Prostate gland (tissue), 2 donors: ENCODE results near the gene SAMD4A.

Experiments used
- POLR2A ChIP-seq: fragments of 450-650 bp; IDR thresholded peaks from one replicate; pipeline ENCODE4 v1.6.1; 2016; ENCODE audit warnings: antibody characterized with exemption, mild to moderate bottlenecking
- TF ChIP-seq, protein P1 (sequence below), 4 experiments: fragments of 200-600 bp in 2 of 4; fragments of 450-650 bp in 2 of 4; sonication (generic) in 2 of 4; IDR thresholded peaks; 1 replicate in 3 of 4; 2 replicates in 1 of 4; pipeline ENCODE4 v1.5.1; 2016 to 2019; ENCODE audit warnings: antibody characterized with exemption in 4 of 4, mild to moderate bottlenecking in 2 of 4, moderate library complexity in 2 of 4

DNA sequence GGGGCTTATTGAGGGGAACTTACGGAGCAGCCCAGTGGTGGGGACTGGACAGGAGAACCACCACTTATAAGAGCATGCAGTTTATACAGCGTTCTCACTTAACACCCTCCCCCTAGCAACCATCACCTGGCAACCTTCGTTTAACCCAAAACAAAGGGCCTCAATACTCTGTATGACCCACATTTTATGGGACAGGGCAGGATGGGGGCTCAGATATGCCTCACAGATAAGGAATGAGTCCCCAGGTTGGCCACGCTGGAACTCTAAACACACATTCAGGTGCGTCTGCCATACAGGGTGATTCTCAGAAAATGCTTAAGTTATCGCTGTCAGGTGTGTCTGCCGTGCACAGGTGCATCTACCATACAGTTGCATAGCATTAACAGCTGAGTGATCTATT lies 236.5 kb downstream of the SAMD4A start:
- TF ChIP-seq, protein P1, sequence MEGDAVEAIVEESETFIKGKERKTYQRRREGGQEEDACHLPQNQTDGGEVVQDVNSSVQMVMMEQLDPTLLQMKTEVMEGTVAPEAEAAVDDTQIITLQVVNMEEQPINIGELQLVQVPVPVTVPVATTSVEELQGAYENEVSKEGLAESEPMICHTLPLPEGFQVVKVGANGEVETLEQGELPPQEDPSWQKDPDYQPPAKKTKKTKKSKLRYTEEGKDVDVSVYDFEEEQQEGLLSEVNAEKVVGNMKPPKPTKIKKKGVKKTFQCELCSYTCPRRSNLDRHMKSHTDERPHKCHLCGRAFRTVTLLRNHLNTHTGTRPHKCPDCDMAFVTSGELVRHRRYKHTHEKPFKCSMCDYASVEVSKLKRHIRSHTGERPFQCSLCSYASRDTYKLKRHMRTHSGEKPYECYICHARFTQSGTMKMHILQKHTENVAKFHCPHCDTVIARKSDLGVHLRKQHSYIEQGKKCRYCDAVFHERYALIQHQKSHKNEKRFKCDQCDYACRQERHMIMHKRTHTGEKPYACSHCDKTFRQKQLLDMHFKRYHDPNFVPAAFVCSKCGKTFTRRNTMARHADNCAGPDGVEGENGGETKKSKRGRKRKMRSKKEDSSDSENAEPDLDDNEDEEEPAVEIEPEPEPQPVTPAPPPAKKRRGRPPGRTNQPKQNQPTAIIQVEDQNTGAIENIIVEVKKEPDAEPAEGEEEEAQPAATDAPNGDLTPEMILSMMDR (IDR thresholded peaks at IDR 0.05) = no peak
- no peak for TF ChIP-seq POLR2A
